GM13976 (cell line): Measurements from ENCODE around the gene LRRC32.
"Not testable (repeated sequence)": the region's sequence is repeated elsewhere in the genome, so short reads cannot be mapped to it uniquely, and the experiment has no call there.

Experiments used
- DNase-seq: peaks from one replicate; pipeline ENCODE4 v3.0.0; 2012; ENCODE audit warnings: low spot score
- CTCF ChIP-seq: IDR thresholded peaks from 2 replicates; pipeline ENCODE4 v1.5.1; 2012; ENCODE audit warnings: borderline replicate concordance, mild to moderate bottlenecking; ENCODE audit not compliant: insufficient read depth; ENCODE audit errors: extremely low read depth, missing control alignments, control extremely low read depth
- in situ Hi-C: fragments of 300-500 bp; cut with MboI; formaldehyde crosslinking; loops from one replicate; pipeline ENCODE4 v1.12.0; 2022; ENCODE audit warnings: low sequenced_read_pairs, mixed read lengths, inconsistent platforms; ENCODE audit not compliant: unreplicated experiment

The LRRC32 gene

GRCh38 chr11:76623171-76623883, 47.2 kb downstream of the LRRC32 start:
- no peak for TF ChIP-seq CTCF
- DNase-seq = no peak
- in situ Hi-C loops = no loop called here

GRCh38 chr11:76622493-76623094, 48.0 kb downstream of the LRRC32 start:
- DNase-seq = no peak
- in situ Hi-C loops = no loop called here
- TF ChIP-seq CTCF = no peak

GRCh38 chr11:76621868-76622267, 48.7 kb downstream of the LRRC32 start:
- TF ChIP-seq CTCF = no peak
- in situ Hi-C loops = no loop called here
- DNase-seq = no peak

- no peak for DNase-seq
- in situ Hi-C loops = no loop called here
- no peak for TF ChIP-seq CTCF
Observed at GRCh38 chr11:76621466-76621865, 49.1 kb downstream of the LRRC32 start.

- no peak for TF ChIP-seq CTCF
- DNase-seq = no peak
- in situ Hi-C loops = no loop called here
Observed at GRCh38 chr11:76620489-76620888, 50.1 kb downstream of the LRRC32 start.

- in situ Hi-C loops, DNase-seq: not testable (repeated sequence)
Observed at GRCh38 chr11:76619801-76620200, 50.7 kb downstream of the LRRC32 start.

GRCh38 chr11:76617553-76618265, 52.8 kb downstream of the LRRC32 start:
- DNase-seq = no peak
- in situ Hi-C loops = no loop called here
- TF ChIP-seq CTCF = no peak
